NCI-H526 treated with DMSO at 0.1 percent for 48 hours (cell line): ENCODE data around the gene GNA15.
"Not testable (repeated sequence)": the region's sequence is repeated elsewhere in the genome, so short reads cannot be mapped to it uniquely, and the experiment has no call there.

Experiments used
- DNase-seq: peaks from one replicate; lab custom pipeline; 2025; lab: John Stamatoyannopoulos, UW

Gene GNA15

GRCh38 chr19:3190921-3191805 lies 55.3 kb downstream of the GNA15 start:
- DNase-seq: no peak

- not testable (repeated sequence) for DNase-seq
Measured at GRCh38 chr19:3191806-3192104, 55.9 kb downstream of the GNA15 start.

GRCh38 chr19:3192228-3192635 lies 56.4 kb downstream of the GNA15 start:
- DNase-seq: no peak

- DNase-seq: no peak
Measured at GRCh38 chr19:3192684-3193083, 56.9 kb downstream of the GNA15 start.

- no peak for DNase-seq
Measured at GRCh38 chr19:3193256-3194105, 57.6 kb downstream of the GNA15 start.

GRCh38 chr19:3194106-3195087 lies 58.6 kb downstream of the GNA15 start:
- DNase-seq: no peak

GRCh38 chr19:3196064-3196932 lies 60.5 kb downstream of the GNA15 start:
- no peak for DNase-seq

- DNase-seq: no peak
Measured at GRCh38 chr19:3196933-3197205, 61.0 kb downstream of the GNA15 start.

GRCh38 chr19:3198901-3199700 lies 63.3 kb downstream of the GNA15 start:
- DNase-seq: no peak

- DNase-seq: no peak
Measured at GRCh38 chr19:3201072-3201700, 65.4 kb downstream of the GNA15 start.

GRCh38 chr19:3201911-3202310 lies 66.1 kb downstream of the GNA15 start:
- DNase-seq: no peak

- no peak for DNase-seq
Measured at GRCh38 chr19:3202346-3202745, 66.5 kb downstream of the GNA15 start.

- not testable (repeated sequence) for DNase-seq
Measured at GRCh38 chr19:3202895-3203294, 67.1 kb downstream of the GNA15 start.

GRCh38 chr19:3203805-3204645 lies 68.2 kb downstream of the GNA15 start:
- no peak for DNase-seq

- no peak for DNase-seq
Measured at GRCh38 chr19:3204646-3205275, 68.9 kb downstream of the GNA15 start.

GRCh38 chr19:3206216-3206953 lies 70.6 kb downstream of the GNA15 start:
- no peak for DNase-seq

- DNase-seq: no peak
Measured at GRCh38 chr19:3207461-3208242, 71.8 kb downstream of the GNA15 start.
